Cerebellar cortex (tissue), 1 donor: ENCODE data around the gene SCCPDH.

Experiments used
- DNase-seq: peaks from one replicate; pipeline ENCODE4 v3.0.0-alpha.2; 2015; ENCODE audit warnings: low spot score

The SCCPDH gene

DNA sequence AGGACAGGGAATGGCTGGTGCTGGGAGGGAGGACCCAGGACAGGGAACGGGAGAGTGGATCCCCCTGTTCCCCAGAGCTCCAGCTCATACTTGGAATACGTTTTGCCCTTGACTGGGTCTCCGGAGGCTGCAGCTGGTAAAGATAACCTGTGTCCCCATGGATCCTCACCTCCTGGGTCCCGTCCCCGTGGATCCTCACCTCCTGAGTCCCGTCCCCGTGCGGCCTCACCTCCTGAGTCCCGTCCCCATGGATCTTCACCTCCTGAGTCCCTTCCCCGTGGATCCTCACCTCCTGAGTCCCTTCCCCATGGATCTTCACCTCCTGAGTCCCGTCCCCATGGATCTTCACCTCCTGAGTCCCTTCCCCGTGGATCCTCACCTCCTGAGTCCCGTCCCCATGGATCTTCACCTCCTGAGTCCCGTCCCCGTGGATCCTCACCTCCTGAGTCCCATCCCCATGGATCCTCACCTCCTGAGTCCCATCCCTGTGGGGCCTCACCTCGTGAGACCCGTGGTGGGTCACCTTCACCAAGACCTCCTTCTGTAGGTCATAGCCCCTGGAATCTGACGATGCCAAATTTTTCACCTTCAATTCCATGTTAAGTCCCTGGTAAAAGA, 61.4 kb downstream of the SCCPDH start:
- no peak for DNase-seq

DNA sequence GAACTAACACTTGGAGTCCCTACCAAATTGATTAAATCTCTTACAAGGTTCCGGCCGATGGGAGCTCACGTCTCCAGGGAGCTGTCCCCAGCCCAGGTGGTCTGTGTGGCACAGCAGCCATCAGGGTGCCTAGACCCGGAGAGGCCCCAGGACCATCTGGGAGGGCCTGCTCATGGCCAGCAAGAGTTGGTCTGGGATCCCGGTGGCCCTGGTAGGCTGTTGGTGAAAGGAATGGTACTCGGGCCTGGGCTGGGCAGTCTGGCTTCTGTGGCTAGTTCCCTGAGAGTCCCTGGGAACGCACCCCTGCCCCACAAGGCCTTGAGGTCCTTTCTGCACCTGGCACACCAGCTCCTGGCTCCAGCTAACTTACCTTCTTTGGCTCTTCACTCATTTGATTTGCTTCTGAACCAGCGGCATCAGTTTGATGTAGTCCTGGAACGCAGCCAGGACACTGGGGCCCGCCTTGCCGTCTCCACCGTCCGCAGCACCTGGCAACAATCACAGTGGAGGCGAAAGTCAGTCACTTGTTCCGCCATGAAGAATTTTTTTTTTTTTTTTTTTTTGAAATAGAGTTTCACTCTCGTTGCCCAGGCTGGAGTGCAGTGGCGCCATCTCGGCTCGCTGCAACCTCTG, 62.5 kb downstream of the SCCPDH start:
- DNase-seq: no peak

DNA sequence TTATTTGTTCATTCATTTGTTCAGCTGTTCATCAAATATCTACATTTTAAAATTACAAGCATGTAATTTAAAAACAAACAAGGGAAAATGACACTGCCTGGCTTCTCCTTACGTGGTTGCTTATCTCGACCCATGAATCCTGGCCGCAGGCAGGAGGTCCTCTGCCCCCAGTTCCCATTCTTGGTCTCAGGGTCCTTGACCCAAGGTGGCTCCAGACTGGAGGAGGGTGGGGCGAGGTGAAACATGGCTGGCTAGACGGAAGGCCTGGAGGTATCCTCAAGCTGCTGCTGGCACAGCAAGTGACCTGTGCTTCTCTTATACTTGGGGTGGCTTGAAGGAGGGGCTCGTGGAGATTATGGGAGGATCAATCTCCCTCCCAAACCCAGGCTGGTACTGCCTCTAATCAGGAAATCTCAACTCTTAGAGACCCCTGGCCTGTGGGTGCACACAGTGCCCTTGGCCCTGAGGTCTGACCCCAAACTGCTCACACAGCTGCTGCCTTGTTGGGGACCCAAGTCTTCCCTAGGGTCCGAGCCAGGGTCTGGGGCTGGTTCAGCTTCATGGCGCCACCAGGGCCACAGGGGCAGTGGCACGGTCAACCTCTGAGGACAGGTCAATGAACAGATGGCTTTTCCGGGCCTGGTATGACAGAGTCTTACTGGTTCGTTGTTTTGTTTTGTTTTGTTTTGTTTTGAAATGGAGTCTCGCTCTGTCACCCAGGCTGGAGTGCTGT, 63.7 kb downstream of the SCCPDH start:
- DNase-seq: no peak

DNA sequence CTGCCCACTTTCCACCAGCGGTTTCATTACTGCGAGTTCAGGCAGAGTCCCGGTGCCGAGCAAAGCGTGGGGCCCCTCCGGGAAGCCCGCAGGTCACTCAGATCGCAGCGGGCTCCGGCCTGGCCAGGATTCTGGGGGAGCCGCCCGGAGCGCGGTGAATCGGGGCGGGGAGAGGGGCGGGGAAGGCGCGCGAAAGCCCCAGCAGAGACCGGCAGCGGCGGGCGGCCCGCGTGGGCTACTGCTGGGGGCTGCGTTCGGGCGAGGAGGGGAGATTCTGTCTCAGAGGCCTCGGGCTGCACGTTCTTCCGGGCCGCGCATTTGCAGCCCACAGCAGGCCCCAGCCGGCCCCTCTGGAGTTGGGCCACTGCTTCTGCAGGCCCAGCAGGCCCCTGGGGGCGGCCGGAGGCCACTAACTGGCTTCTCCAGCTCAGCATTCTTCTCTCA, 64.7 kb downstream of the SCCPDH start:
- DNase-seq: no peak

DNA sequence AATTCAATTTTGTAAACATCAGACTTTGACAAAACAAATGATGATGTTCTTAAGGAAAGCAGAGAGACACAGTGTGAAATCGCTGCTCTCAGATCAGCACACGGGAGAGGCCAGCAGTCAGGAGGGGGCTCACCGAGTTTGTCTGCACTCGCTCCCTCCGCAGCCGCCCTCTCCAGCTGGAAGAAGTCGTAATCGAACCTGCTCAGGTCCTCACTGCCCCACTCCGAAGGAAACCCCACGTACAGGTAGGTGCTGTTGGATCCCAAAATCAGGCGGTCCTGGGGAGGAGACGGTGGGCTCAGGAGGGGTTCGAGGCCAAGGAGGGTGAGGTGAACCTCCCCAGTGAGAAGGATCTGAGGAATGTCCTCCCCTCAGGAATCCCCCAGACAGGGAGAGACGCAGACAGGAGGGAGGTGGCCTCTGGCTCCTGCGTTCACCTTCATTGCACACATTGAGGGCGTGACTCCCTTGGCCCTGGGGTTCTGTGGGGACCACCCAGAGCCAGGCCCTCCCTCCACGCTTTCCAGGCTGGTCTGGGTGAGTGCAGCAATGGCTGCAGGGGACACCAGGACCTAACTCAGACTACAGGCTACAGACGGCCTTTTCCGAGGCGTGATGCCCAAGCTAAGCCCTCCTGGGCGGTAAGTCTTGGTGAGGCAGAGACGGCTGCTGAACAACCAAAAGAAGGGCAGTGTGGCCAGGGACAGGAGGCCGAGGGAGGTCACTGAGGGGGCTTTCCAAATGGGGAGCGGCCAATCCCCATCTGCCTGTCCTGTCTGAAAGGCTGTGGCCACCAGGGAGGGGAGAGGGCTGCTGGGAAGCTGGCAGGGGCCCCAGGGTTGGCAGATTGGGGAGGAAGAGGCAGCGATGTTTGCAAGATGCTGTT, 65.5 kb downstream of the SCCPDH start:
- no peak for DNase-seq

DNA sequence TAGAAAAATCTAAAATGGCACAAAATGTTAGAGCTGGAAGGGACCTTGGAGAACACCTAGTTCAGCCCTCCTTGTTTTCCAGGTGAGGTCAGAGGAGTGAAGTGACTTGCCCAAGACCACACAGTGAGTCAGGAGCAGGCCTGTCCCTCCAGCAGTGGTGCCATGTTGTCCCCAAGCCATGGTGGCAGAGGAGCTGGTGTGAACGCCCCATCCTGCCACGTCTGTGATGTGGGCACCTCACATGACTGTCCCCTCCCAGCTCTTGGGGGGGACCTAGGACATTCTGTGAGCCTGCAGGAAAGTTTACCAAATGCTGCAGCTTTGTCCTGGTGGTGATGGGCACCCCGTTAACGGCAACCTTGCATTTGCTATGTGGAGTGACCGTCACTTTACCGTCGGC, 66.2 kb downstream of the SCCPDH start:
- no peak for DNase-seq

DNA sequence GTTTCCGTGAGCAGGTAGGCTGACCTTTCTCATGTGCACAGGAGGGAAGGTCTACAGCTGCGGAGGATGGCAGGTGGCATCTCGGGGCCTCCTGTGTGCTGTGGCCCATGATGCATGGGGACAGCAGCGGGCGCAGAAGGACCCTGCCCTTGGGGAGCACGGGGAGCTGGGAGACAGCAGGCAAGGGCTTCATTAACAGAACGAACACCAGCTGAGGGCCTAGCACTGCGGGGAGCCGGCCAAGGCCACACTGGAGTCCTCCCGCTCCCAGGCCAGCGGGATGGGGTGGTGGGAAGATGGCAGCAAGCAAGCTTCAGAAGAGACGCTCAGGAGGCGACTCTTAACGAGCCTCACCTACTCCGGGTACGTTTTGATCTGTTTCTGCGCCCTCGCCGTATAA, 66.6 kb downstream of the SCCPDH start:
- no peak for DNase-seq

DNA sequence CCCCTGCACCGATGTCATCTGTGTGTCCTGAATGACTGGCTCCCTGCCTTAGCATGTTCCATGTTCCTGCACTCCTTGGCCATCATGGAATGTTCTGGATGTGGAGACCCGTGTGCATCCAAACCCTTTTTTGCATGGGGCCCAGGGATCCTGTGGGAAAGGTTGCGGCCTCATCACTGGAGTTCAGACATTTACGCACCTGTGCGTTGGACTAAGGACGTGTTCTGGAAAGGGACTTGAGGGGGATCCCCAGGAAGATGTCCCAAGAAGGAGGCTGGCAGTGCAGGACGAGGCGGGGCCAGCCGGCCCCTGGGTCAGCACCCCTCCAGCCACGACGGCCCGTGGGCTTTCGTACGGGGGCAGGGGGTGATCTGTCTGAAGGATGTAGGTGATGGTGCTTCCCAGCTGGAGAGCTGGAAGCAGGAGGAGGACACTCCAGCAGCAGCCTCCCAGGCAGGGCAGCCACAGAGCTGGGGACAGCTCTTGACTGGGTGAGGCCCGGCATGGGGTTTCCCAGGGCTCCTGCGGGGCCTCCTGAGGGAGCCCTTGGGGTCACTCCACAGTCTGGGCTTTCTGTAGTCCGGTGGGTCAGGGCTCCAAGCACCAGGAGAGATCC, 67.2 kb downstream of the SCCPDH start:
- no peak for DNase-seq

DNA sequence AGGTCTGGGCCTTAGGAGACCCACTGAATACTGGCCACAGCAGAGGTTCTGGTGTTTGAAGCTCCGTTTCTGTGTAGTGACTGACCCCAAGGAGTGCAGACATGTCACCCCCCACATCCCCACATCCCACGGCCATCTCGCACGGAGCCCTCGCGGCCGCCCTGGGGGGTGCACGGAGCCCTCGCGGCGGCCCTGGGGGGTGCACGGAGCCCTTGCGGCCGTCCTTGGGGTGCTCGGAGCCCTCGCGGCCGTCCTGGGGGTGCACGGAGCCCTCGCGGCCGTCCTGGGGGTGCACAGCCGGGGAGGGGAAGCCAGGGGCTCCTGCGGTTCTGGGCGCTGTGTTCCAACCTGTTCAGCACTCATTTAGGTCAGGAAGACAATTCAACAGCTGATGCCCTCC, 68.4 kb downstream of the SCCPDH start:
- no peak for DNase-seq

DNA sequence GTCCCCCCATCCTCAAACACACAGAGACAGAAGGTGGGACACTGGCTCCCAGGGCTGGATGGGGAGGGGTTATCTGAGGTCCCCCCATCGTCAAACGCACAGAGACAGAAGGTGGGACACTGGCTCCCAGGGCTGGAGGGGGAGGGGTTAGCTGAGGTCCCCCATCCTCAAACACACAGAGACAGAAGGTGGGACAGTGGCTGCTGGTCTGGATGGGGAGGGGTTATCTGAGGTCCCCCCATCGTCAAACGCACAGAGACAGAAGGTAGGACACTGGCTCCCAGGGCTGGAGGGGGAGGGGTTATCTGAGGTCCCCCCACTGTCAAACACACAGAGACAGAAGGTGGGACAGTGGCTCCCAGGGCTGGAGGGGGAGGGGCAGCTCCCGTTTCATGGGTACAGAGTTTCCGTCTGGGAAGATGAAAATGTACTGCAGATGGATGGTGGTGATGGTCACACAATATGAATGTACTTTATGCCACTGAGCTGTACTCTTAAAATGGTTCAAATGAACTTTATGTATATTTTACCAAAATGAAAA, 69.2 kb downstream of the SCCPDH start:
- no peak for DNase-seq

DNA sequence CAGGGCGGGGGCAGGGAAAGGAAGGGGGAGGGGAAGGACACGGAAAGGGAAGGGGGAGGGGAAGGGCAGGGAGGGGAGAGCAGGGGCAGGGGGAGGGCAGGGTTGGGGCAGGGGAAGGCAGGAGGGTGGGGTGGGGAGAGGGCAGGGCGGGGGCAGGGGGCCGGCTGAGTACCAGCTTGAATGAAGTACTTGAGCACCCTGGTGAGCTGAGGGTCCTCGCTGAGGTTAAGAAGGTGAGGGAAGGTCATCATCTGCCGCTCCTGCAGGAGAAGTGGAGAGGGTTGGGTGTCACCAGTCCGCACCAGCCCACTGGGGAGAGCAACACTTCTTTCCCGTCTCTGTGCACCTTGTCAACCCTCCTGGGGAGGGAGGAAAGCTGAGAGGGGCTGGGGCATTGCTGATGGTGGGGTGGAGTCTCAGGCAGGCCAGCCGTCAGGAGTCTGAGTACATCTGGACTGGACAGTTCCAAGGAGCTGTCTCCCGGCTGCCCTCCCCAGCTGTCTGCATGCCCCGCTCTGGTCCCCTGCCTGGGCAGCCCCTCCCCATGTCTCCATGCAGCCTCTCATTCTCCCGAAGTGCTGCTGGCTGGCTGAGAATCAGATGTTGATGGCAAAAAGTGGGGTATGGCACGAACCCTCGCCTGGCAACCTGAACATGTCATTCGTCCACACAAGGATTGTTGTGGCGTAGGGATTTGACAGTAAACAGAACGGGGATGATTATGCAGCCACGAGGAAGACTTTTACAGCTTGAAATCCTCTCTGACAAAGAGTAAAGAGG, 70.0 kb downstream of the SCCPDH start:
- DNase-seq: no peak

DNA sequence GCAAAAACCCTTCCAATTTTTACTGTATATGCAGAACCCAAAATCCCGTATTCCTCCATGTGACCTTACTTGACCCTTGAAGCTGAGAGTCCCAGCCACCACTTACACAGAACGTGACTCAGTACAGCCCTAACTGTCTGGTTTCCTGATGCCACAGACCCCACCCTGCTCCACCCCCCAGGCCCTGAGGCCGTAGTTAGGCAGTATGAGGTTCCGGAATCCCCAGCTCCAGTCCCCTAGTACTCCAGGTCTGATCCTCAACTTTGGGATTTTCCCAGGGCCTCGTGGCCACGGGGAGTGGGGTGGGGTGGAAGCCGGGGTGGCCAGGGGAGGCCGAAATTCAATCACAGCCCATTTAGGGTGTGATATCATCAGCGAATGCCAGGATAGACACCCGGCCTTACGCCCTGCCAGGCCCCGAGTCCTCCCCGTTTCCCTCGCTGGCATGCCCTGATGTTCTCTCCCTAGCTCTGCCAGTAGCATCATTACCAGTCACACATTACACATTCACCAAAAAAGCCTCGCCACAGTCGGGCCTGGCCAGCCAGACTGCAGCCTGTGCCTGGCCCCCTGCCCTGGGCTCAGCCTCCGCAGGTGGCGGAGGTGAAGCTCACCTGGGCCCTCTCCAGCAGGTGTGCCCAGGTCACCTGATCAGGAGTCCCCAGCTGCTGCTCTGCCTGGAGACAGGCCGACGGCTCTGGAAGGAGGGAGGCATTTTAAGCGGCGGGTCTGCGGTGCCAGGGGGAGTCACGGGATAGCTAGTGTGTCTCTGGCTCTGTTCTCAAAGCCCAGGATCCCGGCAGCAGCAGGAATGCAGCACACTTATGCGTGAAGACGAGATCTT, 70.8 kb downstream of the SCCPDH start:
- peak; percentile 11 for DNase-seq

DNA sequence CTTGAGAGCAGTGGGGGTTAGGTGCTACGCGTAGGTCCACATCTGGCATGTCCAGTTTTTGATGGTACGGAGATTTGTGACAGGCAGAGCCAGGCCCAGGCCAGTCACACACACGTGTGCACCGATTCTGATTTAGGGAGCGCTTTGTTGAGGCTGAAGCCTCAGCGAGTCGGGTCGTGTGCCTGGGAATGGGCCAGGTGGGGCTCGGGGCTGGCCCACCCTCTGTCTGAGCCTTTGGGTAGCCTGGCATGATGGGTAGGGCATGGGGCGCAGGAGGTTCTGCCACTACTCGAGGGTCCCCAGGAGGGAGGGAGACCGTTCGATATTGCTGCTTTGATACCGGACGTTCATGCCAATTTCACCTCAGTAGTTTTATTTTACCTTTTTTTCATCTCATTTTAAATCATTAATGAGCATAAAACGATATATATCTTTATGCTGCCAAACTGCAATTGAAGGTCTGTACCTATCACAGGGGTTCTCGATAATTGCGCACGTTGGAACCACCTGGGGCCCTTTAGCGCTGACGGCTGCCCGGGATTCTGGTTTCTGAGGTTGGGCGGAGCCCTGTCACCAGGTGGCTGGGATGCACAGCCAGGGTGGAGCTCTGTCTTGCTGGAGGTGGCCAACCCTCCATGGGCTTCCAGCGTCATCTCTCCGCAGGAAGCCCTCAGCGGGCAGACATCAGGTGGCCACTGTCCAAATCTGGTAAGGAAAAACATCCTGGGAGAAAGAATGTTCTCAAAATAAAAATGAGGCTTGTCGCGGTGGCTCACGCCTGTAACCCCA, 71.9 kb downstream of the SCCPDH start:
- no peak for DNase-seq

DNA sequence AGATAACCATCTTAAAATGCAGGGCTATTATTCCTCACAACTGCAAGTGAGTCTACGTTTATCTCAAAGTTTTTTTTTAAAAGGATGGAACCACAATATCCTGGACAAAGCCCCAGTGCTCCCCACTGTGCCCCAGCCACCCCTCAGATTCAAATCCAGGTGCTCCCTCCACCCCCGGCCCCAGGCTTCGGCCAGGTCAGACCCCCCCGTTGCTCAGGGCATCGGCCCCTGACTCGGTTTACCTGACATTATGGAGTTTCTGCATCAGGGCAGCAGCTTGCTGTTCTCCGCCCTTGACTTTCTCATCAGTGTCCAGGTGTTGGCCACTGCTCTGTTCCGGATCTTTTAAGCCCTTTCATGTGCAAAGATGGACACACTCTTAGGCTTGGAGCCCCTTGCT, 72.9 kb downstream of the SCCPDH start:
- DNase-seq: no peak

DNA sequence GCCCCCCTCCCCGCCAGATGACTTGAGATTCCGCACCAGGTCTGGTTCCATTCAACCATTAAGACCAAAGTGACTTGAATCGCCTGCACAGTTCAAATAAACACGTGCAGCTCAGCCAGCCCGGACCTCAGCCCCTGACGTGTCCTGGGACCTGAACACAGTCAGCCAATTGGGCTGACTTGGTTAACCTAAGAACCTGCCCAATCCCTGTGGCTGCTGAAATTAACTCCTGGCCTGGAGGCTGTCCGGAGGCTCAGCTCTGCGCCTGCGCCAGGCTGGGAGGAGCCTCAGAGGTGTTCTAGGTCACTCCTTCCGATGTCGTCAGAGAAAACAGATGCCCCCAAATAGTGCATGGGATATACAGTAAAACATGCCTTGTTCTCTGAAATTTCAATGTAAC, 73.4 kb downstream of the SCCPDH start:
- DNase-seq: no peak

DNA sequence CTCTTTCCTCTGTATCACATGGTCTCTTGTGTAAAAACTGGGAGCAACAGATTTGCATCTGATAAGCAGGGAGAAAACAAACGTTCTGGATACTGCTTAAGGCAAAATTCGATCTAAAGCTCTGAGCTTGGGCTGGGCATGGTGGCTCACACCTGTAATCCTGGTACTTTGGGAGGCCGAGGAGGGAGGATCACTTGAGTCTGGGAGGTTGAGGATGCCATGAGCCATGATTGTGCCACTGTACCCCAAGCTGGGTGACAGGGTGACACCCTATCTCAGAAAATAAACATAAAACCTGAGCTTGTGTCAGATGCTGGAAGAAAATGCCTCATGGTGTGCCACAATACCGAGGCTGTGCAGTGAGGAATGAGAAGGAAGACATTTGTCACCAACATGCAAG, 73.9 kb downstream of the SCCPDH start:
- DNase-seq: no peak

DNA sequence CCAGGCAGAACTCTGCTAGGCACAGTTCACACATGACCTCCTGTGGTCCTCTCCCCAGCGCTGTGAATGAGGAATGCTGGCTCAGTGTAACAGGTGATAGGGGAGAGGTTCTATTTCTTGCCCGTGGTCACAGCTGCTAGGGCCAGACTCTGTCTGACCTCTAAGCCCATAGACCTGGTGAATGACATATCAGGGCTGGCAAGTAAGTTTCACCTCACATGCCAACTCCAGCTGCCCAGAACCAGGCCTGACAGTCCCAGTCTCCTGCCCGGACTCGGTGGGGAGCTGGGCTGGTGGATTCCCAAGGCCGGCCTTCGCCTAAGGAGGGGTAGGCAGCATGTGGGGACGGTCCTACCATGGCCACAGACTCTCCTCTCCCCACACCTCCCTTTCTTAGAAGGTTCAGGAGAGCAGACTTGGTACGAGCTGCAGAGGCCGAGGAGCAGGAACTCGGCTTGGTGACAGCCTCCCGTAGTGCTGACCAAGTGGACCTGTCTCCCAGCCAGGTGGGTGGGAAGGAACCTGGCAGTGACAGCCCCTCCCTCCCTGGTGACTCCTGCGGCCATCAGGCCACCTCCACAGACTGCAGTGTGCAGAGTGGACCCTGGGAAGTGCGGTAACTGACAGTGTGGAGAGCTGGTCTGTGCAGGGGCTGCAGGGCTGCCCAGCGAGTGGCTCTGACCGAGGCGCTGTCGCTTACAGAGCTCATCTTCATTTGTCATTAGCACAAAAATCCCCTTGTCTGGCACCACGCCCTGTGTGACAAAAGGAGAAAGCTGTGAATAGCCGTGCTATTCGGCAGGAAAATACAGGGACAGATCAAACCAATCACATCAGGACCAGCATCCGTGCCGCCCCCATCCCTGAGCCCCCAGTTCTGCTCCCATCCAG, 74.6 kb downstream of the SCCPDH start:
- peak; percentile 34 for DNase-seq

DNA sequence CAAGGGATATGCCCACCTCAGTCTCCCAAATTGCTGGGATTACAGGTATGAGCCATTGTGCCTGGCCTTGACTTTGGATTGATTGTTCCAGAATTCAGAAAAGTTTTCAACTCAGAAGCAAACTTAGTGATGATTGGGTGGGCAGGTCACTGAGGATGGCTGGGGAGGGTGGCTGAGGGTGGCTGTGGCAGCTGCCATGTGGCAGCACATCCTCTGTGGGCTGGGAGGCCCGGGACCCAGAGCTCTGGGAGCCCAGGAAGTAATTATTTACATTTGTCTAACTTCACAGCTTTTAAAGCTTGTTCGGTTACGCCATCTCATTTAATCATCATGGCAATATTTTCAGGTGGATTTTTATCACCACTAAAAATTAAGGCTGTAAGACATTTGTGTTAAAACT, 76.1 kb downstream of the SCCPDH start:
- DNase-seq: no peak
